ENCODE results near the gene DGCR2.

The DGCR2 gene

GRCh38 chr22:19103880-19104821, 18.1 kb downstream of the DGCR2 start:
- H3K9me3 ChIP-seq (ENCODE audit: insufficient read depth, low read length) = no peaks in the 10 kb centered on the region
- H3K9ac ChIP-seq (ENCODE audit: low read length) = no peak overlapping the region
- TF ChIP-seq CTCF (IDR thresholded peaks at IDR 0.05; ENCODE audit: insufficient read depth, low read length, poor library complexity, severe bottlenecking) (no peak), EZH2phosphoT487 (conservative IDR thresholded peaks at IDR 0.05; ENCODE audit: low read length) (no peak)
- peaks cover 20% of the 10 kb centered on the region for H3K79me2 ChIP-seq (ENCODE audit: insufficient read depth, low read length)
- H2AFZ ChIP-seq (ENCODE audit: low read depth, low read length, severe bottlenecking) = no peak overlapping the region
- H3K27me3 ChIP-seq (ENCODE audit: low read length) = no peaks in the 10 kb centered on the region
- H3K4me2 ChIP-seq (ENCODE audit: low read depth, low read length, poor library complexity, severe bottlenecking) = no peak overlapping the region
- no peaks in the 10 kb centered on the region for H3K36me3 ChIP-seq (ENCODE audit: low read length)
- H3K9me2 ChIP-seq (replicated peaks; ENCODE audit: insufficient read depth, low read length) = no peaks in the 10 kb centered on the region
- H3K27ac ChIP-seq (ENCODE audit: low read depth, low read length) = no peak overlapping the region
- no peaks in the 10 kb centered on the region for H4K20me1 ChIP-seq (ENCODE audit: low read depth, low read length)
- H3K4me3 ChIP-seq (ENCODE audit: insufficient read depth, low read length, poor library complexity, severe bottlenecking) = no peak overlapping the region
- no peaks in the 10 kb centered on the region for H3F3A ChIP-seq (ENCODE audit: insufficient read depth)

- H3K4me2 ChIP-seq (ENCODE audit: low read depth, low read length, poor library complexity, severe bottlenecking) = no peak overlapping the region
- H2AFZ ChIP-seq (ENCODE audit: low read depth, low read length, severe bottlenecking) = no peak overlapping the region
- H3K9me2 ChIP-seq (replicated peaks; ENCODE audit: insufficient read depth, low read length) = no peaks in the 10 kb centered on the region
- H3K27ac ChIP-seq (ENCODE audit: low read depth, low read length) = no peak overlapping the region
- TF ChIP-seq CTCF (IDR thresholded peaks at IDR 0.05; ENCODE audit: insufficient read depth, low read length, poor library complexity, severe bottlenecking) = no peak
- H3K27me3 ChIP-seq (ENCODE audit: low read length) = no peaks in the 10 kb centered on the region
- no peaks in the 10 kb centered on the region for H3K9me3 ChIP-seq (ENCODE audit: insufficient read depth, low read length)
- no peak overlapping the region for H3K4me3 ChIP-seq (ENCODE audit: insufficient read depth, low read length, poor library complexity, severe bottlenecking)
- no peaks in the 10 kb centered on the region for H3F3A ChIP-seq (ENCODE audit: insufficient read depth)
- H3K79me2 ChIP-seq (ENCODE audit: insufficient read depth, low read length) = no peaks in the 10 kb centered on the region; the same call in none of the 2 replicates
- H3K36me3 ChIP-seq (ENCODE audit: low read length) = no peaks in the 10 kb centered on the region
- H4K20me1 ChIP-seq (ENCODE audit: low read depth, low read length) = no peaks in the 10 kb centered on the region
- no peak overlapping the region for H3K9ac ChIP-seq (ENCODE audit: low read length)
These were observed 24.1 kb downstream of the DGCR2 start for GRCh38 chr22:19098157-19098556.

GRCh38 chr22:19097518-19097917, 24.7 kb downstream of the DGCR2 start:
- Histone ChIP-seq H3K27me3 (ENCODE audit: low read length) (no peaks in the 10 kb centered on the region), H3K9me2 (replicated peaks; ENCODE audit: insufficient read depth, low read length) (no peaks in the 10 kb centered on the region), H3K4me3 (ENCODE audit: insufficient read depth, low read length, poor library complexity, severe bottlenecking) (no peak overlapping the region), H3F3A (ENCODE audit: insufficient read depth) (no peaks in the 10 kb centered on the region), H3K36me3 (ENCODE audit: low read length) (no peaks in the 10 kb centered on the region), H3K27ac (ENCODE audit: low read depth, low read length) (no peak overlapping the region), H4K20me1 (ENCODE audit: low read depth, low read length) (no peaks in the 10 kb centered on the region), H3K4me2 (ENCODE audit: low read depth, low read length, poor library complexity, severe bottlenecking) (no peak overlapping the region), H3K9me3 (ENCODE audit: insufficient read depth, low read length) (no peaks in the 10 kb centered on the region), H3K79me2 (ENCODE audit: insufficient read depth, low read length) (no peaks in the 10 kb centered on the region; the same call in none of the 2 replicates), H3K9ac (ENCODE audit: low read length) (no peak overlapping the region), H2AFZ (ENCODE audit: low read depth, low read length, severe bottlenecking) (no peak overlapping the region)
- no peak for TF ChIP-seq EZH2phosphoT487 (conservative IDR thresholded peaks at IDR 0.05; ENCODE audit: low read length)

GRCh38 chr22:19096555-19096954, 25.7 kb downstream of the DGCR2 start:
- Histone ChIP-seq H3K36me3 (ENCODE audit: low read length) (no peaks in the 10 kb centered on the region), H2AFZ (ENCODE audit: low read depth, low read length, severe bottlenecking) (no peak overlapping the region), H3K9me2 (replicated peaks; ENCODE audit: insufficient read depth, low read length) (no peaks in the 10 kb centered on the region), H3K79me2 (ENCODE audit: insufficient read depth, low read length) (no peaks in the 10 kb centered on the region; the same call in 1 of the 2 replicates), H3K27ac (ENCODE audit: low read depth, low read length) (no peak overlapping the region), H3K4me2 (ENCODE audit: low read depth, low read length, poor library complexity, severe bottlenecking) (no peak overlapping the region), H4K20me1 (ENCODE audit: low read depth, low read length) (no peaks in the 10 kb centered on the region), H3K9ac (ENCODE audit: low read length) (no peak overlapping the region), H3K4me3 (ENCODE audit: insufficient read depth, low read length, poor library complexity, severe bottlenecking) (no peak overlapping the region), H3F3A (ENCODE audit: insufficient read depth) (no peaks in the 10 kb centered on the region), H3K9me3 (ENCODE audit: insufficient read depth, low read length) (no peaks in the 10 kb centered on the region), H3K27me3 (ENCODE audit: low read length) (no peaks in the 10 kb centered on the region)
- TF ChIP-seq EZH2phosphoT487 (conservative IDR thresholded peaks at IDR 0.05; ENCODE audit: low read length) = no peak
- TF ChIP-seq CTCF (IDR thresholded peaks at IDR 0.05; ENCODE audit: insufficient read depth, low read length, poor library complexity, severe bottlenecking) = no peak
